ENCODE data around the gene GULP1. TPM values are rescaled to one million over a fixed set of nuclear protein-coding genes. Genes with fewer than 3 reads are reported as not detected.

The GULP1 gene
- total RNA-seq, 2 donors from 2014 or later, result 15.3 to 26.5 TPM

DNA sequence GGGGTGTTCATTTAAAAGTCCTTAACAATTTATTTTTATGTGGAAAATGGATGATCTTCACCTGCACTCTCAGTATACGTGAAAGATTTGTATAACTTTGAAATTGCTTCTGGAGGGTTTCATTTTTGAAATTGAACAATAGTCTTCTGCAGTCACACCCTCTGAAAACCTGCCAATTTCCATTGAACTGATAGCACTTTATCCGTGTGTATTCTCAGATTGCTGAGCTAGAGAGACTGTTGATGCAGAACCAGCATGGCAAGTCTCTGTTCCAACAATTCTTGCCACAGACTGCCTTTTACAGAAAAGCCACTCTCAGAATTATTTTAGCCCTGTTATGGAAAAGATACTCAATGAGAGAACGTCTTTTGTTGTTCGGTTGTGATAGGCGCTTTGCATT, 6.6 kb upstream of the GULP1 start:
- Histone ChIP-seq H3K36me3 (ENCODE audit: control insufficient read depth, insufficient read depth, low read length) (no peaks in the 10 kb centered on the region), H3K27ac (ENCODE audit: low read depth, low read length) (no peak overlapping the region), H3K9me3 (ENCODE audit: control insufficient read depth, low read length) (peaks cover 13% of the 10 kb centered on the region), H3K4me3 (ENCODE audit: low read length) (no peak overlapping the region), H3K4me1 (ENCODE audit: control insufficient read depth, insufficient read depth, low read length) (no peaks in the 10 kb centered on the region), H3K27me3 (ENCODE audit: control insufficient read depth, insufficient read depth, low read length, poor library complexity, severe bottlenecking) (no peaks in the 10 kb centered on the region), H3K9ac (ENCODE audit: extremely low read depth, low read length, poor library complexity, severe bottlenecking) (no peak overlapping the region)
- Mint-ChIP-seq H3K4me1 (peaks cover 12% of the 10 kb centered on the region), H3K27ac (no peak overlapping the region), H3K4me3 (no peak overlapping the region), H3K36me3 (ENCODE audit: low read depth) (peaks cover 9% of the 10 kb centered on the region), H3K9me3 (peaks cover 7% of the 10 kb centered on the region), H3K27me3 (ENCODE audit: insufficient read depth) (peaks cover 4% of the 10 kb centered on the region)
- 73 to 93% methylated on average over 1 to 5 of the region's 5 CpGs for WGBS, 2 experiments (ENCODE audit: insufficient coverage in 1 of 2, insufficient read length in 1 of 2)
- TF ChIP-seq, protein P1, sequence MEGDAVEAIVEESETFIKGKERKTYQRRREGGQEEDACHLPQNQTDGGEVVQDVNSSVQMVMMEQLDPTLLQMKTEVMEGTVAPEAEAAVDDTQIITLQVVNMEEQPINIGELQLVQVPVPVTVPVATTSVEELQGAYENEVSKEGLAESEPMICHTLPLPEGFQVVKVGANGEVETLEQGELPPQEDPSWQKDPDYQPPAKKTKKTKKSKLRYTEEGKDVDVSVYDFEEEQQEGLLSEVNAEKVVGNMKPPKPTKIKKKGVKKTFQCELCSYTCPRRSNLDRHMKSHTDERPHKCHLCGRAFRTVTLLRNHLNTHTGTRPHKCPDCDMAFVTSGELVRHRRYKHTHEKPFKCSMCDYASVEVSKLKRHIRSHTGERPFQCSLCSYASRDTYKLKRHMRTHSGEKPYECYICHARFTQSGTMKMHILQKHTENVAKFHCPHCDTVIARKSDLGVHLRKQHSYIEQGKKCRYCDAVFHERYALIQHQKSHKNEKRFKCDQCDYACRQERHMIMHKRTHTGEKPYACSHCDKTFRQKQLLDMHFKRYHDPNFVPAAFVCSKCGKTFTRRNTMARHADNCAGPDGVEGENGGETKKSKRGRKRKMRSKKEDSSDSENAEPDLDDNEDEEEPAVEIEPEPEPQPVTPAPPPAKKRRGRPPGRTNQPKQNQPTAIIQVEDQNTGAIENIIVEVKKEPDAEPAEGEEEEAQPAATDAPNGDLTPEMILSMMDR (conservative IDR thresholded peaks at IDR 0.05), result no peak
- DNase-seq, result no peak

DNA sequence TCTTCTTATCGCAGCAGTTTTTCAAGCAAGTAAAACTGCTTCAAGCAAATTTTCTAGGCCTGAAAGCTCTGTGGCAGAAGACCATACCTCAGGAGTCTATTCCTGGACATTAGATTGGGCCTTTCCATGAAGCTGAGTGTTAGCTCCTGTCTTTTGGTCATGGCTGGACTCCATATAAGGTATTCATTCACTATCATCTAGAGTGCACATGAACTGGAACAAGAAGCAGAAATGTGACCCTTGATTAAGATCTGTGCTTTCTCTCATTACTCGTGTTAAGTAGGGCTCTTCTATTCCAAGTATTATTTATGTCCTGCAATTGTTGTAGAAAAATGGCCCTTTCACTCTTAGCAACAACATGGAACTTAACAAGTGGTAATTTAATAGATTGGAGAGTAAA, 5.9 kb upstream of the GULP1 start:
- no peak overlapping the region for H3K4me3 ChIP-seq (ENCODE audit: low read length)
- WGBS, 2 experiments (ENCODE audit: insufficient coverage in 1 of 2, insufficient read length in 1 of 2), result 99 to 100% methylated on average over 1 to 2 of the region's 2 CpGs
- no peak overlapping the region for H3K27ac ChIP-seq (ENCODE audit: low read depth, low read length)
- Mint-ChIP-seq H3K9me3 (peaks cover 7% of the 10 kb centered on the region), H3K4me1 (peaks cover 10% of the 10 kb centered on the region), H3K27ac (no peak overlapping the region), H3K4me3 (no peak overlapping the region), H3K27me3 (ENCODE audit: insufficient read depth) (peaks cover 9% of the 10 kb centered on the region), H3K36me3 (ENCODE audit: low read depth) (peaks cover 9% of the 10 kb centered on the region)
- H3K27me3 ChIP-seq (ENCODE audit: control insufficient read depth, insufficient read depth, low read length, poor library complexity, severe bottlenecking), result peaks cover 5% of the 10 kb centered on the region
- H3K9me3 ChIP-seq (ENCODE audit: control insufficient read depth, low read length), result peaks cover 13% of the 10 kb centered on the region
- TF ChIP-seq, protein P1 (conservative IDR thresholded peaks at IDR 0.05), result no peak
- no peak for DNase-seq
- H3K36me3 ChIP-seq (ENCODE audit: control insufficient read depth, insufficient read depth, low read length), result no peaks in the 10 kb centered on the region
- no peak overlapping the region for H3K9ac ChIP-seq (ENCODE audit: extremely low read depth, low read length, poor library complexity, severe bottlenecking)
- H3K4me1 ChIP-seq (ENCODE audit: control insufficient read depth, insufficient read depth, low read length), result no peaks in the 10 kb centered on the region

DNA sequence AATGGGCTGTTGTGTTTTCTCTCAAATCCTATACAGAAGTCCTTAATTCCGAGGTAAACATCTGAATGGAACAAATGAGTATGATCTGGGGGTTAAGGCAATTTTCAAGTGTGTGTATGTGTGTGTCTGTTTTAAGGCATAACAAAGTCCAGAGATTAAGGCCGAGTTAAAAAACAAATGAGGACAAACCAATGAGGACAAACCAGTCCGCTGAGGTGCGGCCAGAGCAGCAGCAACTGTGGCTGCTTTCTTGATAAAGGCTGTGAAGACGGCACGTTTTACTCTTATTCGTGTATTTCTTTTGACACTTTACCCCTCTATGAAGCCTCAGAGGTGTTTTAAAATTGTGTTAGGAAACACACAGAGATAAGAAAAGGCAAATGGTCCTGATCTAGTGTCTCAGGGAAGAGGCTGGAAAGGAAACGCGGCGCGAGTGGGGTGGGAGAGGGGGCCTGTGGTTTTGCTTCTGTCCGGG, 495 bp upstream of the GULP1 start:
- no peaks in the 10 kb centered on the region for H3K36me3 ChIP-seq (ENCODE audit: control insufficient read depth, insufficient read depth, low read length)
- Mint-ChIP-seq H3K27me3 (ENCODE audit: insufficient read depth) (peaks cover 38% of the 10 kb centered on the region), H3K4me1 (peaks cover 24% of the 10 kb centered on the region), H3K9me3 (no peaks in the 10 kb centered on the region), H3K27ac (peak overlapping the region; percentile 96), H3K4me3 (peak overlapping the region; percentile 84), H3K36me3 (ENCODE audit: low read depth) (no peaks in the 10 kb centered on the region)
- H3K4me3 ChIP-seq (ENCODE audit: low read length), result peak overlapping the region; percentile 84
- H3K9me3 ChIP-seq (ENCODE audit: control insufficient read depth, low read length), result peaks cover 5% of the 10 kb centered on the region
- H3K27ac ChIP-seq (ENCODE audit: low read depth, low read length), result peak overlapping the region; percentile 94
- peak overlapping the region; percentile 83 for H3K9ac ChIP-seq (ENCODE audit: extremely low read depth, low read length, poor library complexity, severe bottlenecking)
- H3K27me3 ChIP-seq (ENCODE audit: control insufficient read depth, insufficient read depth, low read length, poor library complexity, severe bottlenecking), result peaks cover 40% of the 10 kb centered on the region
- no peaks in the 10 kb centered on the region for H3K4me1 ChIP-seq (ENCODE audit: control insufficient read depth, insufficient read depth, low read length)
- peak; percentile 68 for DNase-seq
- WGBS, 2 experiments (ENCODE audit: insufficient coverage in 1 of 2, insufficient read length in 1 of 2), result 4 to 5% methylated on average over 6 to 12 of the region's 12 CpGs
- TF ChIP-seq, protein P1 (conservative IDR thresholded peaks at IDR 0.05), result no peak

Data from endodermal cell (in vitro differentiated cells).